NCI-H446 (cell line): ENCODE results near the gene RIPK4.
"Not testable (repeated sequence)": the region's sequence is repeated elsewhere in the genome, so short reads cannot be mapped to it uniquely, and the experiment has no call there.

Experiments used
- DNase-seq, 2 experiments: peaks; one replicate each; lab custom pipeline; 2025; lab: John Stamatoyannopoulos, UW

Gene RIPK4

GRCh38 chr21:41795726-41796125 lies 28.9 kb upstream of the RIPK4 start:
- DNase-seq, result no peak

DNA sequence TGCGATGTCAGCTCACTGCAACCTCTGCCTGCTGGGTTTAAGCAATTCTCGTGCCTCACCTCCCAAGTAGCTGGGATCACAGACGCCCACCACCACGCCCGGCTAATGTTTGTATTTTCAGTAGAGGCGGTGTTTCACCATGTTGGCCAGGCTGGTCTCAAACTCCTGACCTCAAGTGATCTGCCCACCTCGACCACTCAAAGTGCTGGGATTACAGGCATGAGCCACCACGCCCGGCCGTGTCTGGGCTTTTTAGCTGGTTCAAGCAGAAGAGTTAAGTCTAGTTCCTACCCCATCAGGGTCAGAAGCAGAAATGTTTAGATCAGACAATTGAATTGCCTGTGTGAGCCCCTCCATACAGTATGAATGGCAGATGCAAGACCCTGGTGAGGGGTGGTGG lies 27.7 kb upstream of the RIPK4 start:
- no peak for DNase-seq

DNA sequence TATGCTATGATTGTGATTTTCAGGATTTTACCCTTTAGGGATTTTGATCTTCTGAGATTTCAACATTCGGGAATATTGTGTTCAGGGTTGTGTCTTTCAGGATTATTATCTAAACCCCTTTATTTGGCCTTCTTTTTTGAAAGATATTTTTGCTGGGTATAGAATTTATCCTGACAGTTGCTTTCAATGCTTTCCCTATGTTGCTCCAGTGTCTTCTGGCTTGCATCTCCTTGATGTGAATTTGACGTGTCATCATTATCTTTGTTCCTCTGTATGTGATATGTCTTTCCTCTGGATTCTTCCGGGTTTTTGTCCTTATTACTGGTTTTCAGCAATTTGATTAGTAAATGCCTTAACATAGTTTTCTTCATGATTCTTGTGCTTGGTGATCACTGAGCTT lies 25.9 kb upstream of the RIPK4 start:
- no peak for DNase-seq

DNA sequence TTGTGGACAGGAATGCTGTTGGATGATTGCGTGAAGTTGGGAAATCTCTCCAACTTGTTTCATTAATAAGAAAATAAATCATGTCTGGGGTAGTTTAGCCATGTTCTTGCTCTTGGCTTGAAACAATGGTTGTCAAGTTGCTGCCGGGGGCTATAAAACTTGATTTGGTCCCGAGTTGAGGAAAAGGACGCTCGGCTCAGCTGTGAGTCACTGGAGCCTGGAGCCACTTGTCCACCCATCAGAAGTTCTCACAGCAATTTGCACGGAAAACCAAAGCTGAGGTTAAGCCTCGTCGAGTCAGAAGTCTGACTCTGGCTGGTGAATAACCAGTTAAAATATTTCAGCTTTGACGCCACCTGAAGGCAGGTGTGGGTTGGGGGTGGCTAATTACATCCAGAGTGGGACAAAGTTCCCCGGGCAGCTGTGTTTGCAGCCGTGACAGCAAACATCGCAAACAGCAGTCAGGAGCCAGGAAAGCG lies 19.7 kb upstream of the RIPK4 start:
- no peak for DNase-seq

DNA sequence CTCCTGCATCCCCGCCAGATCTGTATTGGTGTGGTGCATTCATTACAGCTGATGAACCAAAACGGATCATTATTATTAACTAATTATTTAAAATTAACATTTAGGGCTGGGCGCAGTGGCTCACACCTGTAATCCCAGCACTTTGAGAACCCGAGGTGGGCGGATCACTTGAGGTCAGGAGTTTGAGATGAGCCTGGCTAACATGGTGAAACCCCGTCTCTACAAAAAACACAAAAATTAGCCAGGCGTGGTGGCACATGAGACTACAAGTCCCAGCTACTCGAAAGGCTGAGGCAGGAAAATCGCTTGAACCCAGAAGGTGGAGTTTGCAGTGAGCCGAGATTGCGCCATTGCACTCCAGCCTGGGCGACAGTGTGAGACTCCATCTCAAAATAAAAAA lies 18.4 kb upstream of the RIPK4 start:
- DNase-seq, result not testable (repeated sequence)

DNA sequence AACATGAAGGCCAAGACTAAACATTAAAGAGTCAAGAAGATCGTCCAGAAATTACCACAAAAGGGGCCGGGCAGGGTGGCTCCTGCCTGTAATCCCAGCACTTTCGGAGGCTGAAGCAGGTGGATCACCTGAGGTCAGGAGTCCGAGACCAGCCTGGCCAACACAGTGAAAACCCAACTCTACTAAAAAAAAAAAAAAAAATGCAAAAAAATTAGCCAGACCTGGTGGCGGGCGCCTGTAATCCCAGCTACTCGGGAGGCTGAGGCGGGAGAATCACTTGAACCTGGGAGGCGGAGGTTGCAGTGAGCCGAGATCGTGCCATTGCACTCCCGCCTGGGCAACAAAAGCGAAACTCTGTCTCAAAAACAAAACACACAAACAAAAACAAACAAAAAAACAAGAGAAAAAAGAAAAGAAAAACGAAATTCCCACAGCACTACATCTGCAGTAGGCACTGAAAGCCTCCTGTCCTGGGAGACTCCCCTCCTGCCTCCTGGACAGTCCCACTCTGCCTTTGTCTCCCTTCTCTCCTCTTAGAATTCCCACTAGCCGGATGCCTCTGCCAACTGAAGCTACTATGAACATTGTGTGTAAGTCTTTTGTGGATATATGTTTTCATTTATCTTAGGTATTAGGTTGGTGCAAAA lies 17.7 kb upstream of the RIPK4 start:
- no peak for DNase-seq

DNA sequence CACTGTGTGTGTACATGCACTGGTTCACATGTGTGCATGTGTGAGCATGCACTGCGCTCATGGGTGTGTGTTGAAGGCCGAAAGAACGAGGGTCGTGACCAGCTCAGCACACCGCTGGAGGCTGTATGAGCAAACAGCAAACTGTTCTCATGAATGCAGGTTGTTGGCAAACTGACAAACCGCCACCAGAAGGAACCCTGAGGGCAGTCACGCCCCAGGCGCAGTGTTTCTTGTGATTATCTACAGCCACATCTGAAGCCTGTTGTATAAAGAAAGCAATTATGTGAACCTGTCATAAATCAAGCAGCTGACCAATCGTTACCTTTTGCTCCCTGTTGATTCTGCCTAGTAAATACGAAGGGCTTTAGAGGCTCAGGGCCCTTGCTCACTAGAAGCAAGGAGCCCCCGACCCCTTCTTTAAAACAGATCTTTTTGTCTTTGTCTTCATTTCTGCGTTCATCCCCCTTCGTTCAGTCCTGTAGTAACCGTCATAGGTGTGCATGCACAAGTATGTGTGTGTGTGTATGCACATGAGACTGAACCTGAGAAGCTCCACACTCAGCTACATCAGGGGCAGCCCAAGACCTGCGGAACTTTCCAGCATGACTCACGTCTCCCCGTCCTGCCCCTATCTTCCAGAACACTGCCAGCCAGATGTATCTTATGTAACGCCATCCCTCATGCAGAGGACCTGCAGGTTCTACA lies 16.8 kb upstream of the RIPK4 start:
- DNase-seq, result no peak

DNA sequence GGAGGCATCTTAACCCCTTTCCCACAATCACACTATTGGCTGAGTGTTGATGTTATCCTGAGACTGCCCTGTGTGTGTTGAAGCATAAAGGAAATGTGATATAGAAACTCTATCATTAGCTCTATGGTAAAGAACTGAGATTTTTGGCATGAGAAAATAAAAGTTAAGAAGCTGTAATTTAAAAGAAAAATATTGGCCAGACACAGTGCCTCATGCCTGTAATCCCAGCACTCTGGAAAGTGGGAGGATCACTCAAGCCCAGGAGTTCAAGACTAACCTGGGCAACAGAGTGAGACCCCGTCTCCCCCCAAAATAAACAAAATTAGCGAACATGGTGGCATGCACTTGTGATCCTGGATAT lies 14.2 kb upstream of the RIPK4 start:
- DNase-seq, result no peak

GRCh38 chr21:41780337-41781049 lies 13.6 kb upstream of the RIPK4 start:
- DNase-seq, result no peak

DNA sequence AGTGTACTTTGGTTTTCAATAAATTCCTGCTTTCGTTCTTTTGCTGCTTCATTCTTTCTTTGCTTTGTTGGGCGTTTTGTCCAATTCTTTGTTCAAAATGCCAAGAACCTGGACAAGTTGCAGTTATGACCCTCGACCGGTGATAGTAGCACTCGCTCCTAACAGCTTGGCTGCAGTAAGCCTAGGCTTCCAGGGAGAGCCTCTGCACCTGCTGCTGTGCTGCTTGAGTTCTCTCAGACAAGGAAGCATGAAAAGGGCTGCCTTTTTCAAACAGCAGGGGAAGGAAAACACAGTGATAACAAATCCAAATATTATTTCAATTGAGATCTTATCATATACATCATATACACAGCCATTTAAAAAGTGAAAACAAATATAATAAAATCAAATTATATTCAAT lies 12.8 kb upstream of the RIPK4 start:
- DNase-seq, result no peak

DNA sequence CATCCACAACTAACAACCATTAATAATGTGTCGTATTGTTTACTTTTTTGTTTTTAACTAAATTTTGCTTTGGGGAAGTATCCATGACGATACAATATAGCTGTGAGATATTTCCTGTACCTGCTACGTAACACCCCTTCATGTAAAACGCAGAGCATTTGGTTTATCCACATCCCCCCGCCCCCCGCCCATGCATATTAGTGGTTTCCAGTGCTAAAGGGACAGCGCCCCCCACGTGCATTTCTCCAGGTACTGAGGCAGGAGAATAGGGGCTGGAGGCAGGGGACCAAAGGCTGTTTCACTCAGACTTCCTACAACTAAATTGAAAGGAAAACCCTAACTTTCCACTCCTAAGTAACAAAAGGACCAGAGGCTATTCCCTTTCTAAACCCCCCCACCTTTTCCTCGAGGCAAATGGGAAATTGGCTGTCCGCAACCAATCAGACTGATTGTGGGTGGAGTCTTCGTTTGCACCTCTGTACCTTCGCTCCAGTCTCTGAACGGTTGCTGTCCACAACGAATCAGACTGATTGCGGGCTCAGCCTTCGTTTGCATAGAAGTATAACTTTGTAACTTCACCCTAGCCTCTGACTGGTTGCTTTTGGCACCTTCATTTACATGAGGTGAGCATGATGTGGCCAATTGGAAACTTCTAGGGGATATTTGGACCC lies 12.2 kb upstream of the RIPK4 start:
- no peak for DNase-seq

DNA sequence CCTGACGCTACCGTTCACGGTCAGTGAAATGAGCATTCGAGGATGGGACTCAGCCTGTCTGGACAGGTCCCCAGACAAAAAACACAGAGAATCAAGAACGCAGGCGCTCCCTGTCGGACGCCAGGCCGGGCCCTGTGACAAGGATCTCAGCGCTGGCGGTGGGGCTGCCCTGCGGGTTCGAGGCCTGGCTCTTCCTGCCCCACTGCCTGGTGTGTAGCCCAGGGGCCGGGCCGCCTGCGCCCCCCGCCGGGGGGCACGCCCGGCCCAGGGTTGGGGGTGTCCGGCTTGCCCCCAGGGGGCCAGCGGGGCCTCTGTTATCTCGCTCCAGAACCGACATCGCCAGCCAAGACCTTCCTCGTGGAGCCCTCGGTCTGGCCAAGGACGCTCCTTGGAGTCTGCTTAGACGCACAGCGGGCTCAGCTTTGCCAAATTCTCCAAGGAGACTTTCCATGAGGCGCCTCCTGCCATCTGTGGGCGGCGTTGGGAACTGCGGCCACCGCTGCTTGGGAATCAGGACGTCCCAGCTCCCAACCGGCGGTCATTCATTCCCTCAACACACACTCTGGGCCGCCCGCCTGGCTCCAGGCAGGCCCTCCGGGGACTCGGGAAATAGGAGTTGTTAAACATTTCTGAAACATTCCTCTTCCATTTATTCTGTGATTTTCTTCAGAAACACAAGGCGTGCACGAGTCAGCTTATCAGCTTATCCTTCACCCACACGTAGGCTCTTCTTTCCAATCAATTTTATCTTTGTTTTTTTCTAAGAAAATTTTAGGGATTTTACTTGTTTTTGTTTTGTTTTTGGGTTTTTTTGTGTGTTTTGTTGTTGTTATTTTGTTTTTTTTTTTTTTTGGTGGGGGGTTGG lies 11.3 kb upstream of the RIPK4 start:
- peak; percentile 53 to 78 for DNase-seq

DNA sequence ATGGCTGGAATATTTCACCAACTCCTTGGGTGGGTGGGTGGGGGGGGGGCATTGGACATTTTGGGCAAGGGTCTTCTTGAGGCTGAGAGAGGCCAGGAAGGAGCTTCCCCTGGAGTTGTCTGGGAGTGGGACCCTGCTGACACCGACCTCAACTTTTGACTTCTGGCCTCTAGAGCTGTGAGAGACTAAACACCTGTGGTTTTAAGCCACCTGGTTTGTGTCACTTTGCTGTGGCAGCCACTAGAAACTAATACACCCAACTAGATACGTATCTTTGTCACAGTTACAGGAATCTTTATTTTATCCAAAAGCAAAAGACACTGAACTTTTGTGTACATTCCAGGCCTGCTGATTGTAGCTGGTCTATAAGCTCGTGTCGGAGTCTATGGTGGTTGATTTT lies 9.9 kb upstream of the RIPK4 start:
- DNase-seq, result no peak

GRCh38 chr21:41775149-41775472 lies 8.3 kb upstream of the RIPK4 start:
- no peak for DNase-seq

DNA sequence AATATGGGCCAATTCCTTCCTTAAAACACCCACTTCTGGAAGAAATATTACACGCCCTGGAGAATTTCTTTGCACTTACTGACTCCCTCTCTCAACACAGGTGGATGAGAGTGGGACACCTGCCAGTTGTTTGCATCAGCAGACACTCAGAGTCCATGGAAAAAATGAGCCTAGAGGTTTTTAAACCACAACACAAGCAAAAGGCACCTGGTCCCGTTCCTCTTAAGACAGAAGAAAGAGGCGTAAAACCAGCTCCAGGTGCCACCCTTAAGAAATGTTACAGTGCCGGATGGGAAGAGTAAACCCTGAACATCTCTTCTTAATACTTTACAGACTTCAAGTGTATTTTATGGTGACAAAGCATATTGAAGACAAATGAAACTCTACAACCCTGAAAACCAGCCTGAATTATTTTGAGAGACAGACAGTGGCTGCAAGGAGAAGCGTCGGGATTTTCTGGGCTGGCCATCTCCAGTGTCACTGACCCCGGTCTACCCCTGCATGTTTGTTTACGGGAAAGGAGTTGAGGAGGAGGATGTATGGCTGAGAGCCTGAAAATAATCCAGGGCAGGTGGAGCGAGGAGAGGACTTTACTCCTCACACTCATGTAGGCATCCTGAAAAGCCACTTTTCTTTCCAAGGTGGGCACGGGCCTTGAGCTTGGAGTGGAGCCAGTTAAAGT lies 7.8 kb upstream of the RIPK4 start:
- no peak for DNase-seq

DNA sequence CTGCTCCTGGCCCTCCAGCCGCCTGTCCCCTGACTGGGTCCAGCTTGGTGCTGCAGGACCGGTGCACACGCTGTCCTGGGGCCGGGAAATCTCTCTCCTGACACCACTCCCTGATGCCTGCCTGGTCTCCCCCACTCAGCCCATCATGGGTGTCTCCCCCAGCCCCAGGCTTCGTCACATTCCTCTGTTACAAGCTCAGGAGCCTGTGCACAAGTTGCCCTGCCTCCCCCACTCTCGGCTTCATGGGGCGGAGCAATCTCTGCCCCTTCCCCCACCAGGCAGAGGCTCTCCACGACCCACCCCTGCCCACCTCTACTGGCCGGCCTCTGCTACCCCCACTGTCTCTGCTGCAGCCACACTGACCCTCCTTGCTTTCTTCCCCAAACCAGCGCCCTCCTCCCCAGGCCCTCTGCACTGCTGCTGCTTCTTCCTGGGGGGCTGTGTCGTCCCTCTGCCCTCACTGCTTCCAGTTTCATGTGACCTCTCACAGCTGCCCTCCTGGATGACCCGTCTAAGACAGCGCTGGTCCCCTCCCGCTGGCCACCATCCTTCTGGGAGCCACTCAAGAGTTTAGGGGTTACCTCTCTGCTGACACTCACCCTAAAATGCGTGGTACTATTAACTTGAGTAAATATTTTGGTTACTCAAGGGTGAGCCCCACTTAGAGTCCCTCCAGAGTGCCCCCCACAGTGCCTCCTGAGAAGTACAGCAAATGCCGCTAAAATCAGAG lies 5.7 kb upstream of the RIPK4 start:
- DNase-seq, result no peak

- DNase-seq, result no peak
Measured at GRCh38 chr21:41771625-41771945, 4.7 kb upstream of the RIPK4 start.

DNA sequence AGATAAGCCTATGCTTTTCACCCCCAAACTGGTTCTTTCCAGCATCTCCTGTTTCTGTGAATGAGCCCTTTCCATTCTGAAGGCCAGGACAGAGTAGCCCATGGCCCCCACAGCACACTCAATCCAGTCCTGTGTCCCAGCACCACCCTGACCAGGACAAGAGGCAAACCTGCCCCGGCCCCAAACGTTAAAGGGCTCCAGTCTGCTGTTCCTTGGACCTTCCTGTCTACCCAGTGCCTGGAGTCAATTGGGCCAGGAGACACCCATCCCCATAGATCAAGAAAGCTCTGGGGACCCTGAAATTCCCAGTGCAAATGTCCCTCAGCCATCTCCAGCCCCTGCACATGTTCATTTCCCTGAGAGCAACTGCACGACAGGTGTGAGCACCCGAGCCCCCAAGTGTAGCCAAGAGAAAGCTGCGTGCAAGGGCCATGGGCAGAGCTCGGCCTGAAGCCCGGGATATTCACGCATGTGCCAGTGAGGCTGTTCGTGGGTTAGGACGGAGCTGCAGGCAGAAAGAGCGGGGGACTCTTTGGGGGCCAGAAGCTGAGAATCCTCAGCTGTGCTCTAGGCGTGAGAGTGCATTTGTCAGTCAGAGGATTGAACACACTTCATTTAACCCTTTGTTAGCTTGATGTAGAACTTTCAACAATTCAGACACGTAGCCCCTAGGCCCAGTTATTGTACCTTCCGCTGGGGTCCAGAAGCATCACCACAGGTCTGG lies 4.2 kb upstream of the RIPK4 start:
- DNase-seq, result no peak

- no peak for DNase-seq
Measured at GRCh38 chr21:41769933-41770332, 3.1 kb upstream of the RIPK4 start.

DNA sequence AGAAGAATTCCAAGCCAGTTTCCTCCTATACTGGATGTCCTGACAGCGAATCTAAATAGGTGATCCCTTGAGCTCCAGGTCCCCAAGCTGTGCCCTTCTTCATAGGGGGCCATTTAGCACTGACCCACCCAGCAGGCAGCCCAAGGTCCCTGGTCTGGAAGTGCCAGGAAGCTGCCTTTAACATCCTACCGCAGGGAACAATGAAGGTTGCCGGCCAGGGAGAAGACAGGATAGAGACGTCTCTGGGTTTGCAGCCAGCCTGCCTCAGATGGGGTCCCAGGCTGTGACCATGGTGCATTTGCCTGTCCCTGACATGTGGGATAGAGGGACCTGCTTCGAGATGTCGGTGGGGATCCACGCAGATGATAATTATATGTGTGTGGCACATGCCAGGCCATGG lies 2.7 kb upstream of the RIPK4 start:
- DNase-seq, result no peak
